Muscle of arm (tissue), 14 donors: ENCODE results near the gene OTOP2. TPM values are rescaled to one million over a fixed set of nuclear protein-coding genes. Genes with fewer than 3 reads are reported as not detected.

Experiments used
- DNase-seq: peaks from one replicate; pipeline ENCODE4 v3.0.0-alpha.2; 2013
- long read RNA-seq, 11 donors: transcript quantifications; one replicate each; lab custom pipeline, GENCODE V29; 2026
- polyA plus RNA-seq, 12 donors: library from polyadenylated mRNA; unstranded; fragments of 120-200 nt; gene quantifications; one replicate each; pipeline ENCODE4 v1.2.1, GENCODE V29; 2013; ENCODE audit not compliant: insufficient read length in 12 of 12

Gene OTOP2
- under 1 TPM in 1 of 12 donors, not detected in 11; 0.15 TPM for polyA plus RNA-seq
- long read RNA-seq, donor 1, result 0 reads
- long read RNA-seq, donor 2, result 0 reads
- long read RNA-seq, donor 3, result 0 reads
- long read RNA-seq, donor 4, result 0 reads
- long read RNA-seq, donor 5, result 0 reads
- long read RNA-seq, donor 6, result 0 reads
- long read RNA-seq, donor 7, result 0 reads
- long read RNA-seq, donor 8, result 0 reads
- long read RNA-seq, donor 9, result 0 reads
- long read RNA-seq, donor 10, result 0 reads
- long read RNA-seq, donor 11, result 0 reads

- no peak for DNase-seq
Measured at GRCh38 chr17:74924250-74924948, at the start of gene OTOP2. Gene OTOP2, plus strand, starts transcription at chr17:74924273. Its CDS starts 360 bp downstream, at chr17:74924633.

GRCh38 chr17:74874615-74875037 is 49.4 kb upstream of the OTOP2 start:
- no peak for DNase-seq

DNA sequence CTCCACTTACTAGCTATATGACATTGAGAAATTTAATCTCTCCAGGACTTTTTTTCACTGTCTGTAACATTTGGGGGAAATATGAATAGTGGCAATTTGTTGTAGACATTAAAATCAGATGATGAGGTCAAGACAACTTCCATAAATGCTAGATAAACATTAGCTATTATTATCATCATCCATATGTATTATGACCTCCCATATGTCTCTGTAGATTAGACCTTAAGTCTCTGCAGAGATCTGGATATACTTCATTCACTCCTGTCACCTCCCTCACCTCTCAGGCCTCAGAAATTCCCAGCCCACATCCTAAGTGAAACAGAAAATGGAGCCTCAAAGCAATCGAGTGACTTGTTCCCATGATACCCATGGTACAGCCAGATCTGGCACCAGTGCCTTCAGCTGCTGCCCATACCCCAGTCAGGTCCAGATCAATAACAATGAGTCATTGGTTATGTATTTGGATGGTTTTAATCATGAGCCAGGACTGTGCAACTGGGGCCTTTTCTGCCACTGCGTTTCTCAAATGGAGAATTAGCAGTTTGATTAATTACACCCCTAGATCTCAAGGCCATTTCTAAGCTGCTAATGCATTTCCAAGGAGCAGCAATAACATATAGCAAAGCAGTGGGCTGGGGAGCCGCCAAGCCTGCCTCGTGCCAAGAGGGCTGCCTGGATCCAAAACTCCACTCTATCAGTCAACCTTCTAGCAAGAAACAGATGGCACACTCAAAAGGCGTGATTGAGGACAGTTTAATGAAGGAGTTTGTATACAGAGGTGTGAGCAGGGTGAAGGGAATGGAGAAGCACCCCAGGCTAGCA is 48.7 kb upstream of the OTOP2 start:
- no peak for DNase-seq

DNA sequence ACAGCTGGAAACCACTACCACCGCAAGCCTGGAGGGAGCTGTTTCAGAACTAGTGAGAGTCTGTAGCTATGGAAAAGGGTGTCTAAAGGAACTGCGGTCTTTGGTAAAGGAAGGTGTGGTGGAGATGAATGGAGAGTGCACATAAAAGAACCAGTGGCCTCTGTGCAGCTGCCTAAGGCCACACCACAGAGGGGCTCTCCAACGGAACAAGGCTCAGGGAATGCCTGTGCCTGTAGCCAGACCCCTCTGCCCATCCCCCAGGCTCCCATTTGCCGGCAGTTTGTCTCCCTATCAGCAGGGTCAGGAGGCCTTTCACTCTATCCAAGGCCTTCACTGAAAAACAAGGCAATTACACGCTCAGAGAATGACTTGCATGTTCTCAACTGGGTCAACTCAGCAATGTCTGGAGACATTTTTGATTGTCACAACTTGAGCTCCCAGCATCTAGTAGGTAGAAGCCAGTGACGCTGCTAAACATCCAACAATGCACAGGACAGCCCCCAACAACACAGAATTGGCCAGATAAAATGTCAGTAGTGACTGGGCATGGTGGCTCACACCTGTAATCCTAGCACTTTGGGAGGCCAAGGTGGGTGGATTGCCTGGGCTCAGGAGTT is 48.0 kb upstream of the OTOP2 start:
- DNase-seq, result no peak

- DNase-seq, result no peak
Measured at GRCh38 chr17:74877592-74878548, 46.2 kb upstream of the OTOP2 start.

DNA sequence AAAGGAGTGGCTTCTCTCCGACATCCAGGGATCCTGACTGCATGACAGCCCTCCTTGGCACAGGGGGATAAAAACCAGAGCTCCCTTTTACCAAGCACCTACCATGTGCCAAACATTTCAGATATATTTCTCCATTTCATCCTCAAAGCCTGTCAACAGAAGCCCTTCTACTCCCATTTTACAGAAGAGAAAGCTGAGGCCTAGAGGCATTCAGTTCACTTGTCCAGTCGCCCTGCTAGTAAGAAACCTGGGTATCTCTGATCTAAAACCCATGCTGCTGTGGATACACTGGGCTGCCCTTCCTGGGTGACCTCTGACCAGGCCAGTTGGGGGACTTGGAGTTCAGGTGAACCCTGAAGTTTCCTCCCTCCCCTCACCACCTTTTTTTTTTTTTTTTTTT is 45.4 kb upstream of the OTOP2 start:
- DNase-seq, result no peak

DNA sequence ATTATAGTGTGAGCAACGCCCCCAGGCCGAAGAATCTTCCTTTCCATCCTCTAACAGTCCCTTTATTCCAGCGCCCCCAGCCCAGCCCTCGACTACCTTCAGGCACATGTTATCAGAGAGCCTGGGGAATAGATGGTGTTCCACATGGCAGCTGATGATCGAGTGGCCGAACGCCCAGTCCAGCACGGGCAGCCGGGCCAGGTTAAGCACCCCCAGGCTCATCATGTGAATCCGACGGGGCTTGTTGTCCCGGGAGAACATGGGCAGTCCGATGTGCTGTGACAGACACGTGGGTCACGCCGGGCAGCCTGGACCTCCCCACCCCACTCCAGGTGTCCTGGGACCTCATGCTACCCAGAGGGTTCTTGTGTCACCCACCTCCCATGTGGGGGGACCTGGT is 44.8 kb upstream of the OTOP2 start:
- no peak for DNase-seq

- no peak for DNase-seq
Measured at GRCh38 chr17:74881073-74881472, 43.0 kb upstream of the OTOP2 start.

DNA sequence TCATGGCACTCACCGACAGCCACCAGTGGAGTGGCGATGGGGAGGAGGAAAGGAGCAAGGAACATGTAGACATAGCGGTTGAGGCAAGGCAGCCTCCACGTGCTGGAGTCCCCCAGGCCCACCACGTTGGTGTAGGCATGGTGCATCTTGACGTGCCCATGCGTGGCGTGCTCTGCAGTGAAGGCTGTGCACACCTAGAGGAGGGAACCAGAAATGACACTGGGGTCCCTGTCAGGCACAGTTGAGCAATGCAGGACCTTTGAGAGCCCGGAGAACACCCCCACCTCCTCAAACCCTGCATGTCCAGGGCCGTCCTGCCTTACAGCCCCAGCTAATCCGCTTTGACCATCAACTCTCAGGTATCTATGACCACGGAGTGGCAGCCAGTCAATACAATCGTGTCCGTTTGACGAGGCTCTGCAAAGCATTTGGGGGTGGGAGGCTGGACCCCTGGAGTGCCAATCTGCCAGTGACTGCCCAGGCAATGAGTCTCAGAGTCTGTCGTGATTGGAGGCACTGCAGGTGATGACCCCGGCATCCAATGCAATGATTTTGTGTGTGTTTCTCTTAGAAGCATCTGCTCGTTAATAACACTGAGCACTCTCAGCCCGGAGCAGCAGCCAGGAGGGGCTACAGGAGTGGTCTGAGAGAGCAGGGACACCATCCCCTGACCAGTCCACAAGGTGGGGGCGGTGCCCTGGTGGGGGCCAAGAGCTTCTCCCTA is 41.4 kb upstream of the OTOP2 start:
- DNase-seq, result no peak

DNA sequence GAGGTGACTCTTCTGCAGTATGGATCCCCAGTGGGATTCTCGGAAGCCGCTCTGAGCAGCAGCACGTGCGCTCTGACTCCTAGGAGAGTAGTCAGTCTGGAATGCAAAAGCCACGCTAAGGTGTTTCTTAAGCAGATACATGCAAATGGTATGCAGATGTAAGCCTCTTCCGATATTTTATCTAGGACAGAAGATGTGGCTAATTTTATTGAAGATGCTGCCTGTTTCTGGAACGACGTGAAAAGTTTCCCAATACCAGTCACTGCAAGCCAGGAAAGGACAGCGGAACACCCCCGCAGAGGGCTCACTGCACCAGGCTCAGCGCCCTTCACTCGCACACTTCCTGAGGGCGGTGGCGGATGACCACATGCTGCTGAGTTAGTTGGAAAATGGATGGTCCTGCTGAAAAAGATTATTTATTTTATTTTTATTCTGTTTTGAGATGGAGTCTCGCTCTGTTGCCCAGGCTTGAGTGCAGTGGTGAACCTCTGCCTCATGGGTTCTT is 40.8 kb upstream of the OTOP2 start:
- no peak for DNase-seq

DNA sequence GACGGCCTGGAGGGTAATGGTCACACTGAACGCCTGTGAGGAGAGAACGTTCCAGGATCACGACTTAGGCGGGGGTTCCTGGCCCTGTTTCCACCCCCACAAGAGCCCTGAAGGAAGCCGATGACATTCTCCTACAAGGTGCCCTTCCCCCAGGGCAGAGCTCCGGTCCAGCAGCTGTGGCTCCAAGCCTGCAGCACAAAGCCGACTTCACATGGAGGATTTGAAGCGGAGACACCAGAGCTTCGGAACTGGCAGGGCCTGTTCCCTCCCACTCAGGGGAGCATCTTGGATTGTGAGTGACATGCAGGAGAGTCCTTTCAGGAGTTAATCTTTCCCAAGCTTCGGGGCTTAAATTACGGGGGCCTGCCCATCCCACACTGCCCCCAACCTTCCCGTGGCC is 35.6 kb upstream of the OTOP2 start:
- no peak for DNase-seq

DNA sequence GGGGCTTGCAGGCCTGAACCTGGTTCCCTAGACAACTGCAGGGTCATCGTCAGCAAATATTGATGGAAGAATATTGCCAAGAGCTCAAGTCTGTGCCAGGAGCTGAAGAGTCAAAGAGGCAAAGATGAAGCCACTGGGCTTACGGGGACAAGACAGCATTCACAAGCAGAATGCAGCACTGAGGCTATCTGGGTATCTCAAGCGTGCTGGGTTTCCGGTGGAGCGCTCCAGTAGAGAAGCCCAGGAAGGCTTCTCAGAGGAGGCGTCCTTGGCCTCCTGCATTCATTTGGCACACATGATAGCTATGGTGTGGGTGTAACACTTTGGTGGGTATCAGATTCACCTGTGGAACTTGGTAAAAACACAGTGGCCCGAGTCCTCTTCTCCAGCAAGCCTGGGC is 33.5 kb upstream of the OTOP2 start:
- no peak for DNase-seq

- no peak for DNase-seq
Measured at GRCh38 chr17:74892013-74892841, 31.8 kb upstream of the OTOP2 start.

- no peak for DNase-seq
Measured at GRCh38 chr17:74892974-74893911, 30.8 kb upstream of the OTOP2 start, which contains the start of gene FADS6. Gene FADS6, minus strand, starts transcription at chr17:74893633. Its CDS starts 38 bp downstream, at chr17:74893595.

DNA sequence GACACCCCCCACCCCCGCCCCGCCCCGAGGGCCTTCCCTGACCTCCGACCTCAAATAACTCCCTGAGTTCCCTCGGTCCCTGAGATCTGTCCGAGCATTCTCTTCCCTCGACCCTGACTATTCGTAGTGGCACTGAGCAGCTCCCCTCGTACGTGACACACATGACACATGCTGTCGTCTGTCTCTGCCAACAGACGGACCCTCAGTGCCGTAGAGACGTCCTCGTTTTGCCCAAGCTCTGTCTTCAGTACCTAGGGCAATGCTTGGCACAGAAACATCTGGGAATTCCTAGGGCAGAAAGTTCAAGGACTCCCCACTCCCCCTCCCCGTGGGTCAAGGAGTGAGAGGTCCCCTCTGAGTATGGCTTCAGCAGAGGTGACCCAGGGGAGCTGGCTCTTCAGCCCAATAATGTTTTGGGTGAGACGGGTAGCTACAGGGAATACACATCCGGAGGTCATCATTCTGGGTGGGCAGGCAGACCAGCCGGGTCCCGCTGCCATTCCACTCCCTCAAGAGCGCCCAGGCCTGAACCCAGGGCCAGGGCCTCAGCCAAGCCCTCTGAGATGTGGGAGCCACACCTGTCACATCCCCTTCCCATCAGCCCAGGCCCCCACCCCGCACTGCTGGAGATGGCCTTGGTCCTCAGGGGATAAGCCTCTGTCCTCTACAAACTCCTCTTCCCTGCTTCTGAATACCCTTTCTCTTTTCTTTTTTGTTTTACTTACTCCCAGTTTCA is 30.0 kb upstream of the OTOP2 start:
- DNase-seq, result no peak

- no peak for DNase-seq
Measured at GRCh38 chr17:74898376-74898946, 25.6 kb upstream of the OTOP2 start.

DNA sequence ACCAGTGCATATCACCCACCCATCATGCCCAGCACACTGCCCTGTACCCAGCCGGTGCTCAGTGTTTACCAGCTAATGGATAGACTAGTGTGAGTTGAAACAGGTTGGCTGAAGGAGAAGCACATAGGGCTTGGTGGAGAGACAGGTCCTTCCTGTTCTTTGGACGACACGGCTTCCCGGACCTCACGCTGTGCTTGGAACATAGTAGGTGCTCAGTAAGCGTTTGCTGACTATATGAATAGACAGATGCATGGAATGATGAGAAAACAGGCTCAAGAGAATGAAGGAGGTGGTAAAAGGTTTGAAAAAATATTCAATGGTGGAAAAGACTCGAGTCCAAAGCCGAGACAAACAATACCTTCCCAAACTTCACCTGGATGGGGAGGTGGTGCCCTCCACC is 23.9 kb upstream of the OTOP2 start:
- no peak for DNase-seq
